ENCODE data around the gene TENM3.

The TENM3 gene

GRCh38 chr4:182507805-182508204 is 264.6 kb downstream of the TENM3 start:
- DNase-seq (ENCODE audit: low read depth in 2 of 2), result no peak

- no peak for DNase-seq (ENCODE audit: low read depth in 2 of 2)
Observed at GRCh38 chr4:182510836-182511235, 267.6 kb downstream of the TENM3 start.

GRCh38 chr4:182513587-182514291 is 270.5 kb downstream of the TENM3 start:
- no peak for DNase-seq (ENCODE audit: low read depth in 2 of 2)

GRCh38 chr4:182518421-182518820 is 275.2 kb downstream of the TENM3 start:
- no peak for DNase-seq (ENCODE audit: low read depth in 2 of 2)

- no peak for DNase-seq (ENCODE audit: low read depth in 2 of 2)
Observed at GRCh38 chr4:182519528-182519927, 276.3 kb downstream of the TENM3 start.

GRCh38 chr4:182521011-182521410 is 277.8 kb downstream of the TENM3 start:
- DNase-seq (ENCODE audit: low read depth in 2 of 2), result no peak

GRCh38 chr4:182528819-182529218 is 285.6 kb downstream of the TENM3 start:
- no peak for DNase-seq (ENCODE audit: low read depth in 2 of 2)

- DNase-seq (ENCODE audit: low read depth in 2 of 2), result no peak
Observed at GRCh38 chr4:182530451-182530850, 287.2 kb downstream of the TENM3 start.

- DNase-seq (ENCODE audit: low read depth in 2 of 2), result no peak
Observed at GRCh38 chr4:182531555-182532162, 288.5 kb downstream of the TENM3 start.

- DNase-seq (ENCODE audit: low read depth in 2 of 2), result no peak
Observed at GRCh38 chr4:182532441-182532840, 289.2 kb downstream of the TENM3 start.

GRCh38 chr4:182533964-182534363 is 290.8 kb downstream of the TENM3 start:
- DNase-seq (ENCODE audit: low read depth in 2 of 2), result no peak

GRCh38 chr4:182536221-182536811 is 293.1 kb downstream of the TENM3 start:
- DNase-seq (ENCODE audit: low read depth in 2 of 2), result no peak

GRCh38 chr4:182537031-182537795 is 294.0 kb downstream of the TENM3 start:
- no peak for DNase-seq (ENCODE audit: low read depth in 2 of 2)

GRCh38 chr4:182538031-182538430 is 294.8 kb downstream of the TENM3 start:
- no peak for DNase-seq (ENCODE audit: low read depth in 2 of 2)

- DNase-seq (ENCODE audit: low read depth in 2 of 2), result no peak
Observed at GRCh38 chr4:182540496-182540895, 297.3 kb downstream of the TENM3 start.

GRCh38 chr4:182547435-182547834 is 304.2 kb downstream of the TENM3 start:
- DNase-seq (ENCODE audit: low read depth in 2 of 2), result no peak

- no peak for DNase-seq (ENCODE audit: low read depth in 2 of 2)
Observed at GRCh38 chr4:182548156-182548555, 305.0 kb downstream of the TENM3 start.

GRCh38 chr4:182549356-182549755 is 306.2 kb downstream of the TENM3 start:
- DNase-seq (ENCODE audit: low read depth in 2 of 2), result no peak

GRCh38 chr4:182552948-182553347 is 309.7 kb downstream of the TENM3 start:
- no peak for DNase-seq (ENCODE audit: low read depth in 2 of 2)

GRCh38 chr4:182553653-182554052 is 310.5 kb downstream of the TENM3 start:
- DNase-seq (ENCODE audit: low read depth in 2 of 2), result no peak

- no peak for DNase-seq (ENCODE audit: low read depth in 2 of 2)
Observed at GRCh38 chr4:182554736-182555135, 311.5 kb downstream of the TENM3 start.

- DNase-seq (ENCODE audit: low read depth in 2 of 2), result no peak
Observed at GRCh38 chr4:182555997-182556418, 312.8 kb downstream of the TENM3 start.
